WI38 (cell line): ENCODE measurements around the gene TUBAL3.
"Not testable (repeated sequence)": the region's sequence is repeated elsewhere in the genome, so short reads cannot be mapped to it uniquely, and the experiment has no call there.

Experiments used
- H3K4me3 ChIP-seq: 2 replicates; pipeline ENCODE4 v1.5.1; 2011; ENCODE audit warnings: low read depth, mild to moderate bottlenecking, control low read depth, low read length
- CTCF ChIP-seq: IDR thresholded peaks from 2 replicates; pipeline ENCODE4 v1.5.1; 2012; ENCODE audit warnings: low read depth, mild to moderate bottlenecking, control low read depth, low read length

TUBAL3 gene

GRCh38 chr10:5381187-5381586 lies 23.4 kb downstream of the TUBAL3 start:
- no peak for TF ChIP-seq CTCF
- no peak overlapping the region for H3K4me3 ChIP-seq

- H3K4me3 ChIP-seq: not testable (repeated sequence)
These were observed 24.2 kb downstream of the TUBAL3 start for GRCh38 chr10:5380395-5380794.

GRCh38 chr10:5379202-5379601 lies 25.4 kb downstream of the TUBAL3 start:
- not testable (repeated sequence) for H3K4me3 ChIP-seq

- no peak for TF ChIP-seq CTCF
- H3K4me3 ChIP-seq: no peak overlapping the region
These were observed 28.2 kb downstream of the TUBAL3 start for GRCh38 chr10:5376450-5376849.

- no peak for TF ChIP-seq CTCF
These were observed 30.6 kb downstream of the TUBAL3 start for GRCh38 chr10:5373891-5374611.

GRCh38 chr10:5373307-5373706 lies 31.3 kb downstream of the TUBAL3 start:
- no peak overlapping the region for H3K4me3 ChIP-seq
- TF ChIP-seq CTCF: no peak

More at GRCh38 chr10:5373891-5374611, 30.6 kb downstream of the TUBAL3 start:
- no peak overlapping the region for H3K4me3 ChIP-seq

GRCh38 chr10:5370493-5371352 lies 33.9 kb downstream of the TUBAL3 start:
- no peak for TF ChIP-seq CTCF
- no peak overlapping the region for H3K4me3 ChIP-seq

GRCh38 chr10:5369362-5370158 lies 35.1 kb downstream of the TUBAL3 start:
- no peak overlapping the region for H3K4me3 ChIP-seq
- no peak for TF ChIP-seq CTCF
